ENCODE data around the gene MAP3K7CL. TPM values are rescaled to one million over a fixed set of nuclear protein-coding genes. Genes with fewer than 3 reads are reported as not detected.

MAP3K7CL gene, protein sequence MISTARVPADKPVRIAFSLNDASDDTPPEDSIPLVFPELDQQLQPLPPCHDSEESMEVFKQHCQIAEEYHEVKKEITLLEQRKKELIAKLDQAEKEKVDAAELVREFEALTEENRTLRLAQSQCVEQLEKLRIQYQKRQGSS
- 23.1 and 44.1 TPM in 2 replicates for total RNA-seq (2014; rRNA removed)
- 67.0 TPM for polyA plus RNA-seq (2012)

DNA sequence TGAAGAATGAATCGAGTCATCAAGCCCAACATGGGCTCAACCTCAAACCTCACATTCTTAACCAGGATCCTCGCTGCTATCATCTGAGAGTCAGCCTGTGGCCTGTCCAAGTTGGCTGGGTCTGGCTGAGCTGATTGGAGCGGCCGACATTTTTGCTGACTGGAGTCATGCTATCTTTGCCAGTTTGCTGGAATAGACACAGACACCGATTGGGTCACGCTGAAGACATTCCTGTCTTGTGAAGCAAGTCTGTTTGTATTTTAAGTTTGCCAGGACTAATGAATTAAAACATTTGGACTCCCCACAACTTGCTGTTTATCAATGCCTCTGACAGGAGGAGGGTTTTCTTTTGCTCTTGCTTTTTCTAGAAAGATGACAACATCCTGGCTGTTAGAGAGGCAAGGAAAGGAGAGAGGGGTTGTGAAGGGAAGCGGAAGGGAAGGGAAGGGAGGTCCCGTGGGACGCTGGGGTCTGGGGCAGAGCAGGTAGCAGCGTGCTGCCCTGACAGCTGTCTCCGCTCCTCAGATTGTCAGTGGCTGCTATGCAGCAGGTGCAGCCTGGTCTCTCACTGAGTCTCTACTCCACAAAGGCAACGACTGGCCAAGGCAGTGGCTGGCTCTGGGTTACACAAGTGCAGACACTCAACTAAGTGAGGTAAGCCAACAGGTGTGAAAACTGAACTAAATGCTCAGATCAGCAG lies at the start of gene MAP3K7CL:
Gene MAP3K7CL, plus strand, starts transcription at position 375 of the 700 bp plus-strand sequence. CDS start 2,701 bp downstream, outside the sequence.
- peak; percentile 99 for DNase-seq (ENCODE audit: low read depth)

GRCh38 chr21:29082046-29082815 lies 48.2 kb upstream of the MAP3K7CL start:
- no peak for DNase-seq (ENCODE audit: low read depth)

- no peak for DNase-seq (ENCODE audit: low read depth)
Observed at GRCh38 chr21:29083306-29083705, 47.1 kb upstream of the MAP3K7CL start.

DNA sequence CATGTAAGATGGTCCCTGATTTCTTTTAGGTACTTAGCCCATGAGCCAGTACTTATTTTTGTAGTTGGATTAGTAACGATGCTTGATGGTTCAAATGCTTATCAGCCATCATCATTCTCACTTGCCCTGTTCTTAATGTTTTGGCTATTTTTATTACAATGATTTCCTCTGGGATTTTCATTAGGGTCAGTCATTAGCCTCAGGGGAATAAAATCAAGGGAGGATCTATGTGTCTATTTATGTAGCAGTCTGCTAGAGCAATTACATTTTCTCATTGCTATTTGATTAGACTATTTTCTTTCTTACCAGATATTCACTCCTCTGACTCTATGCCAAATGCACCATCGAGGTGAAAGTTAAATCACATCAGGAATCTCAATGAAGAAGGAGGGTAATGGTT lies 46.1 kb upstream of the MAP3K7CL start:
- no peak for DNase-seq (ENCODE audit: low read depth)

DNA sequence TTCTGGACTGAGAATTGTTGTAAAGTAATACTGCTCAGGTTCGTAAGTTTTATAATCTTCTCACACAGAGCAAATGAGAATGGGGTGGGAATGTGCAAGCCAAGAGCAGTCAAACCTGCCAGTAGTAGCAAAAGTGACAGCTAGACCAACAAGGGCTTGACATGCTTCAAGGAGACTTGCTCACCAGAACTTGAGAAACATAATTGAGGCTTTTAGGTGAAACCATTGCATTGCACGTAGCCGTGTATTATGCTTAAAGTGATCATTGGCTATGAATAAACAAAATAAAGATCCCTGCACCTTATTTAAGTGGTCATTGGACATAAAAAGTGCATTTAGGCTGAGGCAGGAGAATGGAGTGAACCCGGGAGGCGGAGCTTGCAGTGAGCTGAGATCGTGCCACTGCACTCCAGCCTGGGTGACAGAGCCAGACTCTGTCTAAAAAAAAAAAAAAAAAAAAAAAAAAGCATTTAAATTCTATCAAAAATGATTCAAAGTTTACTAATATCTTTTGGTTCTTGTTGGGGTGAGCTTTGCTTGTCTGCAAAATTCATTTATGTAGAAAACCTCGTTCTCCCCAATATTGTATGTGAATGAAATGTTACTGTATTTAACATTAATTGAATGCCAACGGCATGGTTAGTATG lies 45.2 kb upstream of the MAP3K7CL start:
- no peak for DNase-seq (ENCODE audit: low read depth)

- DNase-seq (ENCODE audit: low read depth) = peak; percentile 91
Observed at GRCh38 chr21:29091033-29091432, 39.4 kb upstream of the MAP3K7CL start.

DNA sequence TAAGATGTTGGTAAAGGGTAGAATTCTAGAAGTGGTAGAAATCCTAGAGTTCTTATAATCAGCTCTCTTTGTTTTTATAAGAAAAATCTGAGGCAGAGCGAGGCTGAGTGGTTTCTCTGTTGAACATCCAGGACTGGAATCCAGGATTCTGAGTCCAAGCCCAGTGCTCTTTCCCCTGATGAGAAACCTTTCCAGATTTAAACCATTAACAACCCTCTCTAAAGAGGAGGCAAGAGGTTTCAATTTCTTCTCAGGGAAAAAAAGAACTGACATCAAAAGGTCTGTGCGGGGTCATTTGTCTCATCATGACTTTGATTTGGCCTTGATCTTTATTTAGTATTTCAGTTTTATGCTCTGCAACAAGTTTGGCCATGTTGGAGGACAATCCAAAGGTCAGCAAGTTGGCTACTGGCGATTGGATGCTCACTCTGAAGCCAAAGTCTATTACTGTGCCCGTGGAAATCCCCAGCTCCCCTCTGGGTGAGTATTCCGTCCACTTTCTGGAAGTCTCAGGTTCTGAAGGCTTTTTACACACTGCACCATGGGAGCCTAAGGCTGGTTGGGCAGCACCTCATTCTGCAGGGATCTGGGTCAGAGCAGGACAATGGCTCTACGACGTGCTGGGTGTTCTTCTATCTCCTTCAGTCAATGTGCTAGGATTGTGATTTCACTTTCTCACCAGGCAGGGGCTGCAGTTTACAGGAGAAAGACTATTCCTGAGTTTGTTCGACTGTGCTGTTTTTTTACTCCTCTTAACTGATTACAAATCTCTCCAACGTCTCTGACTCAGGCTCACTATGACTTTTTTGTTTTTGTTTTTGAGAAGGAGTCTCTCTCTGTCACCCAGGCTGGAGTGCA lies 38.1 kb upstream of the MAP3K7CL start:
- DNase-seq (ENCODE audit: low read depth) = peak; percentile 76

DNA sequence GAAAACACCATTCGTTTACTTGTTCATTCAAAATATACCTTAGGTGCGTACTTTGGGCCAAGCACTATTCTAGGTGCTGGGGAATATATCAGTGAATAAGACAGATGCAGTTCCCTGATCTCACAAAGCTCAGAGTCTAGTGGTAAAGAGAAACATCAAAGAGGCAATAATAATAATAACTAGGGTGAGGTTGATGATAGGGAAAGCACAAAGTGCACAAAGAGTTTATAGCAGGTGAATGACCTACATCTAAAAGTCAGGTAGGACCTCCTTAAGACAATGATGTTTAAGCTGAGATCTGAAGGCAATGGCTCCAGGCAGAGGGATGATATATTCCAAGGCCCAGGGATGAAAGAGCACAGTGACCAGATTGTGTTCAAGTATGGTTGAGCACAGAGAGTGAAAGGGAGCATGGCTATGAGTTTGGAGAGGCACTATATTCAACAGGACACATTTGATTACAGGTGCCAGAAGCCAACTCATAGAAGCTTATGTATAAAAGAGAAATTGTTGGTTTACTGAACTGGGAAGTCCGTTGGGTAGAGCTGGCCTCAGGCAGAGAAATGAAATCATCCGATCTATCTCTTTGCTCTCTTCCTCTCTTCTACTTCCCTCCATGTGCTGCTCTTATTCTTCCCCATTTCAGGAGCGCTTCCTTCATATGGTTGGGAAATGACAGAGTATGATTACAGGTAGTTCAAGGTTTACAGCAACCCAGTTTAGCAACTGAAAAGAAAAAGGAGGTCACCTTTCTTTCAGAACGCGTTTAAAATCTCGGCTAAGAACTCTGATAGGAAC lies 34.0 kb upstream of the MAP3K7CL start:
- DNase-seq (ENCODE audit: low read depth) = no peak

- no peak for DNase-seq (ENCODE audit: low read depth)
Observed at GRCh38 chr21:29098156-29098555, 32.3 kb upstream of the MAP3K7CL start.

DNA sequence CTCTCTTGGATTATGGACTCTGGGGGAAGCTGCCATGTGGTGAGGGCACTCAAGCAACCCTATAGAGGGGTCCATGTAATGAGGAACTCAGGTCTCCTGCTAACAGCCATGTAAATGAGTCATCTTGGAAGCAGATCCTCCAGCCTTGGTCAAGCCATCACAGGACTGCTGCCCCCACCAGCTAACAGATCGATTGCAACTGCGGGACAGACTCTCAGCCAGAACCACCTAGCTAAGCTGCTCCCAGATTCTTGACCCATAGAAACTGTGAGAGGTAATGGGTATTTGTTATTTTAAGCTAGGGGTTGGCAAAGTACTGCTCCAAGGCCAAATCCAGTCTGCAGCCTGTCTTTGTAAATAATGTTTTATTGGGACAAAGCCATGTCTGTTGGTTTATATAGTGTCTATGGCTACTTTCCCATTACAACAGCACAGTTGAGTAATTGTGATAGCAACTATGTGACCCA lies 27.6 kb upstream of the MAP3K7CL start:
- no peak for DNase-seq (ENCODE audit: low read depth)

- DNase-seq (ENCODE audit: low read depth) = peak; percentile 31
Observed at GRCh38 chr21:29104239-29104708, 26.2 kb upstream of the MAP3K7CL start.

DNA sequence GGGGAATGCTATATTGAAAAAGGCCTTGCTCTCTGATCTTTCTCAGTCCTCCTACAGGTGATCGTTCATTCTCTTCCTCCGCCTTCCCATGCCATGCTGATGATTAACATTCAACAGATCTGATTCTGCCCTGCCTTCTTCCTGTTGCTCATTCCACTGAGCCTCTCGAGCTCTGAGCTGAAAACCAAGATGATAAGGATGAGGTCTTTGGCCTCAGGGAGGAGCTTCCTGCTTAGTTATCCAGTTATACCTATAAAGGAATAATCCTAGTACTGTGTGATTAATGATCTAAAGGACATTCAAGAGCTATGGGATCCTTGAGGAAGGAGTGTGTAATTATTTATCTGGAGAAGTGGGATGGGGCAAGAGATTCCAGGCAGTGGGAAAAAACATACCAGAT lies 25.2 kb upstream of the MAP3K7CL start:
- DNase-seq (ENCODE audit: low read depth) = no peak

GRCh38 chr21:29114765-29115500 lies 15.5 kb upstream of the MAP3K7CL start:
- peak; percentile 74 for DNase-seq (ENCODE audit: low read depth)

- no peak for DNase-seq (ENCODE audit: low read depth)
Observed at GRCh38 chr21:29115899-29116298, 14.5 kb upstream of the MAP3K7CL start.

DNA sequence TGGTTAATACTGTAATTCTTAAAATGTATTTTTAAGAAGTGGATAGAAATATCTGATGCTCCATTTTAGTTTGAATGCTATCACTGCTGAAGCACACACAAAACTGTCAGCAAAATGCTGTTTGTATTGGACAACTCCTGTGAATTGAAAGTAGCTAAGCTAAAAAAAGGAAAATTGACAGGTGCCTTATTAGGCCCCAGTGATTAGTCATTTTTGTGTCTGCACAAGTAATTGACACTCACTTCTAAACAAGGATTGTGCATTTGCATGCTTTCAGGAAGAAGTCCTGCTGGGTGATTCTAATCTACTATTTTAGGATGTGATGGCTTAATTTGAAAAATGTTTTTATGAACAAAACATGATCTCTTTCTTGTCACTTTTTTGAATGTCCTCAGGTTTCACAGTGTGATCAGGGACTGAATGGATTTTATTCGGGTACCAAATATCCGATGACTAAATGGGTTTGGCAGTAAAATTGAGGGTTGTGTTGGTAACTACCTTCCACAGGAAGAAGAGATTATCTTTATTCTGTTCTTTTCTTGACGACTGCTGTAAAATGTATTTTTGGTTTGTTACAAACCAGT lies 13.0 kb upstream of the MAP3K7CL start:
- DNase-seq (ENCODE audit: low read depth) = peak; percentile 52

DNA sequence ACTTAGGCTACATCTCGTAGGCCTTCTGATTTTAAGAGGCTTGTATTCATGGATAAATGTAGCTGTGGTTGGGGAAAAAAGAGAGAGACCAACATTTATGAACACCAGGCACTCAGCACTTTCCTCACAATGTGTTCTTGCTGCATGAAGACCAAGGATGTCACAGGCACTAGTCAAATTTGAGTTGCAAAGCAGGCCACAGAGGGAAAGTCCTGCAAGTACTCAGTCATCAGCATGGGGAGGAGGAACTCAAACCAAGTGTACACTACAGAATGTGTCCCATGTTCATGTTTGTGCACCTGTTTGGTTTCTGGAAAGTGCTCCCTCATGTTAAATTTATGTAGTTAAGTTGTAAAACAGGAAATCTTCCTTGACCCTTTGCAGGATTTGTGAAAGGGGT lies 8.7 kb upstream of the MAP3K7CL start:
- DNase-seq (ENCODE audit: low read depth) = no peak

- DNase-seq (ENCODE audit: low read depth) = no peak
Observed at GRCh38 chr21:29124645-29125044, 5.8 kb upstream of the MAP3K7CL start.

DNA sequence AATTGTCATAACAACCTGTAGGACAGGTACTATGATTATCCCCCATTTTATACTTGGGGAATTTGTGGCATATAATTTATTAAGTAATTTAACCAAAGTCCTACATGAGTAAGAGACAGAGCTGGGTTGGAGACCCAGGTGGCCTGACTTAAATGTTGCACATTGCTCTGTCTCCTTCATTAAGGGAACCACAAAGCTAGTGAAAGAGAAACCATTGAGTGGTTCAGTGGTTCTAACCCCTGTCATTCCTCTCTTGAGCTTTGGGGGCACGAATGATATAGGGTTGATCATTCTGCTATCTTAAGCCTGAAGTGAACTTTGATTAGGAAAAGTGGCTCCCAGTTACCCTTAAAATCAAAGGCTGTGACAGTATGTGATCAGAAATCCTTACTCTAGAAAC lies 5.3 kb upstream of the MAP3K7CL start:
- no peak for DNase-seq (ENCODE audit: low read depth)

GRCh38 chr21:29125979-29126378 lies 4.5 kb upstream of the MAP3K7CL start:
- DNase-seq (ENCODE audit: low read depth) = no peak
